GM12865 (cell line): ENCODE measurements around the gene SECTM1.

ENCODE experiments used
- DNase-seq: peaks from one replicate; pipeline ENCODE4 v3.0.0; 2010; ENCODE audit warnings: low read depth
- H3K4me3 ChIP-seq: 2 replicates; pipeline ENCODE4 v1.5.1; 2011; ENCODE audit warnings: mild to moderate bottlenecking, low read depth, low read length, control low read depth
- CTCF ChIP-seq: IDR thresholded peaks from 2 replicates; pipeline ENCODE4 v1.5.1; 2011; ENCODE audit warnings: low read length, control low read depth, low read depth, inconsistent platforms; ENCODE audit not compliant: insufficient read depth; ENCODE audit errors: missing control alignments

The SECTM1 gene

GRCh38 chr17:82321947-82322466 lies 11.6 kb downstream of the SECTM1 start:
- no peak for DNase-seq
- no peak for TF ChIP-seq CTCF
- H3K4me3 ChIP-seq = no peak overlapping the region

GRCh38 chr17:82320956-82321927 lies 12.3 kb downstream of the SECTM1 start:
- DNase-seq = peak; percentile 45
- peak; percentile 76 for TF ChIP-seq CTCF
- H3K4me3 ChIP-seq = 0 out of 2 replicates have a peak overlapping the region, but pooled peaks have one; percentile 4

DNA sequence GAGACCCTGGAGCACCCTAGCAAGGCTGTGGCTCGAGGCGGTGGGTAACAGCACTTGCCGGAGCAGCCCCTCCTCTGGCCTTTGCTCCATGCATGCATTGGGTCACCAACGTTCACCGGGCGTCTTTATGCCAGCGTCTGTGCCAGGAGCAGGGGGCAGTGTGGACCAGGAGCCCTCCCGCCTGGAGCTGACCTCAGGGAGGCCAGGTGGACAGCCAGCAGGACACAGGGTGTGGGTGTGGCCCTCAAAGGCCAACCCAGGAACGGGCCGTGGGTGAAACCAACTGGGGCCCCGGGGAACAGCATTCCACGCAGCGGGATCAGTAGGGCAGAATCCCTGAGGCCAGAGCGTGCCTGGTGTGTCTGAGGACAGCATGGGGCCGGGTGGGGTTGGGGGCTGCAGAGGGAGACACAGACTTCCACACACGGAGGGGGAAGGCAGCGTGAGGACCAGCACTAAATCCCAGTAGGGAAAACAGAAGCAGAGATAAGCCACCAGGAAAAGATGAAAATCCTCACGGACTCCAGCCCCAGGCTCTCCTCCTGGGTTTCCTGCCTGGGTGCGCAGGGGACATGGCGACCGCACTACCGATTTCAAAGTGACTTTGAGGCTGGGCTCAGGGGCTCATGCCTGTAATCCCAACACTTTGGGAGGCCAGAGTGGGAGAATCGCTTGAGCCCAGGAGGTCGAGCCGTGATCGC lies 13.3 kb downstream of the SECTM1 start:
- no peak overlapping the region for H3K4me3 ChIP-seq
- TF ChIP-seq CTCF = no peak
- DNase-seq = no peak

DNA sequence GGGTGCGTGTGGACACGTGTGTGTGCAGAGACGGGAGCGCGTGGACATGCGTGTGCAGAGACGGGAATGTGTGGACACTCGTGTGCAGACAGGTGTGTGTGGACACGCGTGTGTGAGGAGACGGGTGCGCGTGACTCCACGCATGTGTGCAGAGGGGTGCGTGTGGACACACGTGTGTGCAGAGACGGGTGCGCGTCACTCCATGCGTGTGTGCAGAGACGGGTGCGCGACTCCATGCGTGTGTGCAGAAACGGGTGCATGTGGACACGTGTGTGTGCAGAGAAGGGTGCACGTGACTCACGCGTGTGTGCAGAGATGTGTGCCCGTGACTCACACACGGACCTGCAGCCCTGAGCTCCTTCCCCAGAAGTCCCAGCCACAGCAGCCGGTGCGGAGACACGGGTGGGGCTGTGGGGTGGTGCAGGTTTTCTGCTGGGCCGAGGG lies 13.9 kb downstream of the SECTM1 start:
- DNase-seq = no peak
- no peak for TF ChIP-seq CTCF
- no peak overlapping the region for H3K4me3 ChIP-seq

DNA sequence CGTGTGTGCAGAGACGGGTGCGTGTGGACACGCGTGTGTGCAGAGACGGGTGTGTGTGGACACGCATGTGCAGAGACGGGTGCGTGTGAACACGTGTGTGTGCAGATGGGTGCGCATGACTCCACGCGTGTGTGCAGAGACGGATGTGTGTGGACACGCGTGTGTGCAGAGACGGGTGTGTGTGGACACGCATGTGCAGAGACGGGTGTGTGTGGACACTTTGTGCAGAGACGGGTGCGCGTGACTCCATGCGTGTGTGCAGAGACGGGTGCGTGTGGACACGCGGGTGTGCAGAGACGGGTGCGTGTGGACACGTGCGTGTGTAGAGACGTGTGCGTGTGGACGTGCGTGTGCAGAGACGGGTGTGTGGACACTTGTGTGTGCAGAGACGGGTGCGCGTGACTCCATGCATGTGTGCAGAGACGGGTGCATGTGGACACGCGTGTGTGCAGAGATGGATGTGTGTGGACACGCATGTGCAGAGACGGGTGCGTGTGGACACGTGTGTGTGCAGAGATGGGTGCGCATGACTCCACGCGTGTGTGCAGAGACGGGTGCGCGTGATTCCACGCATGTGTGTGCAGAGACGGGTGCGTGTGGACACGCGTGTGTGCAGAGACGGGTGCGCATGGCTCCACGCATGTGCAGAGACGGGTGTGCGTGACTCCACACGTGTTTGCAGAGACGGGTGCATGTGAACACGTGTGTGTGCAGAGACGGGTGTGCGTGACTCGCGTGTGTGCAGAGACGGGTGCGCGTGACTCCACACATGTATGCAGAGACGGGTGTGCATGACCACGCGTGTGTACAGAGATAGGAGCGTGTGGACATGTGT lies 14.6 kb downstream of the SECTM1 start:
- no peak for DNase-seq
- TF ChIP-seq CTCF = no peak

DNA sequence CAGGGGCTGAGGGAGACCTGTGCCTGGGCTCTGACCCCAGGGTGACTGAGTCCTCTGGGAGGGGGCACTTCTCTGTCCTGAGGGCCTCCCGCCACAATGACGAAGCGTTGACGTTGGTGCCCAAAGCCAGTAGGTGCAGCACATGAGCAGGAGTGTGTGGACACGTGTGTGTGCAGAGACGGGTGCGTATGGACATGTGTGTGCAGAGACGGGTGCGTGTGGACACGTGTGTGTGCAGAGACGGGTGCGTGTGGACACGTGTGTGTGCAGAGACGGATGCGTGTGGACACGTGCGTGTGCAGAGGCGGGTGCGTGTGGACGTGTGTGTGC lies 15.4 kb downstream of the SECTM1 start:
- TF ChIP-seq CTCF = no peak
- H3K4me3 ChIP-seq = no peak overlapping the region
- no peak for DNase-seq

More for the DNA sequence above, 14.6 kb downstream of the SECTM1 start:
- H3K4me3 ChIP-seq = no peak overlapping the region
